Stimulated activated CD4-positive, alpha-beta T cell treated with anti-CD3 and anti-CD28 coated beads, TNF-alpha, amount 100 ng/mL, for 4 hours (primary cell): ENCODE results near the gene ACAP1.

Experiments
- DNase-seq, 3 experiments: peaks; one replicate each; pipeline ENCODE4 v3.0.0-alpha.2; 2020; ENCODE audit warnings: low read depth in 3 of 3

Gene ACAP1

DNA sequence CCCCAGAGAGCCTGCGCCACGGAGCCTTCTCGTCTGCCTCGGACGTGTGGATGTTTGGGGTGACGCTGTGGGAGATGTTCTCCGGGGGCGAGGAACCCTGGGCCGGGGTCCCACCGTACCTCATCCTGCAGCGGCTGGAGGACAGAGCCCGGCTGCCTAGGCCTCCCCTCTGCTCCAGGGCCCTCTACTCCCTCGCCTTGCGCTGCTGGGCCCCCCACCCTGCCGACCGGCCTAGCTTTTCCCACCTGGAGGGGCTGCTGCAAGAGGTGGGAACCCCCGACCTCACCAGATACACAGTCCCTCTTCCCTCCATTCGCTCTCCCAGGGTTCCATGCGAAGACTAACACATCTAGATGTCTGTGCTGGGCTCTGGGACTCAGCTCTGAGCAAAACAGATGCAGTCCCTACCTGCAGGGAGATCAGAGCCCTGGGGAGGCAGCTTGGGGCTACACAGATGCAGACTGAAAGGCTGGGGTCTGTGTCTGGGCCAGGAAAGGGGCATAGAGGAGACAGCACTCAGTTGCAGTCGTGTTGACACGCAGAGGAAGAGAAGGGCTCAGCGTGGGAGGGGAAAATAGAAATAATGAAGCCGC, 48.3 kb downstream of the ACAP1 start:
- DNase-seq = no peak

GRCh38 chr17:7388856-7389255, 52.5 kb downstream of the ACAP1 start:
- DNase-seq = no peak

GRCh38 chr17:7389924-7390910, 53.9 kb downstream of the ACAP1 start:
- DNase-seq = no peak

DNA sequence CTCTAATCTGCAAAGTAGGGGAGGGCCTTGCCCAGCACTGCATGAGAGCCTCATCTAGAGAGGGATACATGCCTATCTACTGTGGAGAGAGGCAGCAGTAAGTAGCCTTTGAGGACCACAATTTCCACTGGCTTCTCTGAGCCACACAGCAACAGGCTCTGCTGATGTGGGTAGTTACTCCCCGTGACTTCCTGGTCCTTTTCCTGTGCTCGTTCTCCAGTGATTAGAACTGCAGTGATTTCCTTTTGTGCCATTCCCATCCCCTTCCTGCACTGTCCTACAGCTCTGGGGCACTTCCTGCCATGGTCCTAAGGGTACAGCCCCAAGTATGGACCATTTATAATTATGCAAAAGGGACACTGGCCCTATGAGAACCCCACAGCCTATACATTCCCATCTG, 55.0 kb downstream of the ACAP1 start:
- no peak for DNase-seq

DNA sequence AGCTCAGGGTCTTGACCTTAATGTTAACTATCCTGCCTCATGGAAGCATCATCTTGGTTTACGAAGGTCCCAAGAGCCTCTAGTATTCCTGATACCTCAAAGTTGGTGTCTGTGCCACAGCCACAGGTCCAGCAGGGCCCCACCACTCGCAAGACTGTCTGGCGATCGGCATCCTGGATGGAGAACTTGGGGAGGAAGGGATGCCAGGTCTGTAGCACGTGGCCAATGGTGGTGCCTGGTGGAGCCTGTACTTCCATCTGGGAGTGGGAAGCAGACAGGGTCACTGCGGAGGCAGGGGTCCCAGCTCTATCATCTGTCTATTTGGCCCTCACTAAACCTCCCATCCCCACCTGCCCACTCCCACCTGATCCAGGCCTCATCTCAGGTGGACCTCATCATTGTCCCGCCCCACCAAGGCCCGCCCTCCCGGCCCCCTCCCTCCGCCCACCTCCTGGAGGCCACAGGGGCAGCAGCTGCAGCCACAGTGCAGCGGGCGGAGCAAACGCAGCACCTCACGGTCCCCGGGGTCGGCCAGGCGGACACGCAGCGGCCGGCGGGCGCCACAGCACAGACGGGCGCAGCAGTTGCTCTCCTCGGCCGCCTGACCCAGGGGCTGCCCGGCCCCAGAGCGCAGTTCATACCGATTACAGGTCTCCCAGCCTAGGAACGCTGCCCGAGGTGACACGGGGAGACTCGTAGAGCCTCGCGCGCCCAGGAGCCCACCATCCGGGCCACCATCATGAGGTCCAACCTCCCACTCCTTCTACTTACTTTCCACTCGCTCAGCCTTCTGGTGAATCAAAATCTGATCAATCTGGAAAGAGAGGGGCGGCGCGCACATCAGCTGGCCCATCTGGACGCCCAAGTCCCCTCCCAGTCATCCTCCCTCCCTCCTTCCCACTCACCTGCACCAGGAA, 56.6 kb downstream of the ACAP1 start:
- DNase-seq = no peak

DNA sequence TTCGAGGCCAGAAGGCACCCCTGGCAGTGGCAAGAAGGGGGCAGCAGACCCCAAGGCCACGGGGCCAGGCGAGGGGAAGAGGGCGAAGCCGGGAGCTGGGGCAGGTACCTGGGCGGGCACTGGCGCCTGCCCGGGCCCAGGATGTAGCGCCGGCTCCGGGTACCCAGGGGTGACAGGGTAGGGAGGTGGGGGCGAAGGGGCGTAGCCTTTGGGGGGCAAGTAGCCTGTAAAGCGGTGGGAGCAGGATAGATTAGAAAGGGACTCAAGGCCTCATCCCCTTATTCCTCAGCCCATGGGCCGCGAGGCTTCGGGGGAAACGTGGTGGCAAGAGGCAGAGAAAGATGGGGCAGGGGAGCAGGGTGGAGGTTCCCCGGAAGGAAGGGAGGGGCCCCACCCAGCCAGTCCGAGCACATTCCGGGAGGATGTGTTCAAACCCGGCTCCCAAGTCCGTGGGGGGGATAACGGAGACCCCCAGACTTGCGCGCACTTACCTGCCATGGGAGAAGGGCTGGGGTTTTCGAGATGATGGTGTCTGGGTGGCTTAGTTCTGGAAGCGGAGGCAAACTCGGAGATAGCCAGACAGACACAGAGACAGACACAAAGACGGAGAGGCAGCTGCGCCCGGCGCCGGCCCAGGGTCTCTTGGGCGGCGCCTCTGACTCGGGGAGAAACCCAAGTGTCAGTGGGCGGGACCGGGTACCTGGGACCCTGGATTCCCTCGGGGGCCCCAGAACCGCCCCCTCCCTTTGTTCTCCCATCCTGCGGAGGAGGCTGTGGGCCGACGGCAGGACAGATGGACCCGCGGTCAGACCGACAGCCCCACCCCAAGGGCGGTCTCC, 57.5 kb downstream of the ACAP1 start:
- peak in 2 of 3 experiments; percentile 37 to 50 for DNase-seq

GRCh38 chr17:7394452-7395191, 58.3 kb downstream of the ACAP1 start, which contains the start of gene PLSCR3:
Gene PLSCR3, minus strand, starts transcription at chr17:7394525. Its CDS starts 415 bp downstream, at chr17:7394110.
- peak; percentile 62 to 78 (median 67) for DNase-seq

GRCh38 chr17:7396147-7396546, 59.8 kb downstream of the ACAP1 start:
- no peak for DNase-seq

- no peak for DNase-seq
These were observed 62.3 kb downstream of the ACAP1 start for GRCh38 chr17:7398612-7399011.
